OCI-LY3 (cell line): ENCODE data around the gene SSX2IP.
A peak's percentile ranks its signal among the peaks of the same experiment; 100 is the strongest.

Experiments used
- H2AFZ ChIP-seq: fragments of 200-600, 300-600 bp; shearing (Covaris generic); 2 replicates; pipeline ENCODE4 v1.6.0; 2014; ENCODE audit warnings: antibody characterized with exemption, low read depth, low read length
- H3K27ac ChIP-seq: fragments of 200-600, 300-600 bp; sonication (generic); 2 replicates; pipeline ENCODE4 v1.5.1; 2014; ENCODE audit warnings: mild to moderate bottlenecking, low read length, moderate library complexity, mixed read lengths
- H3K27me3 ChIP-seq: fragments of 200-600, 300-600 bp; sonication (generic); 2 replicates; pipeline ENCODE4 v1.6.1; 2014; ENCODE audit warnings: low read depth, low read length, mixed read lengths
- H3K36me3 ChIP-seq: fragments of 200-600, 300-600 bp; sonication (generic); replicated peaks from 2 replicates; pipeline ENCODE3; 2014; ENCODE audit warnings: low read depth, low read length, mixed read lengths
- H3K4me1 ChIP-seq: fragments of 300-600, 200-600 bp; sonication (generic); 2 replicates; pipeline ENCODE4 v1.6.1; 2014; ENCODE audit warnings: low read length, mixed read lengths
- H3K4me2 ChIP-seq: fragments of 200-600, 300-600 bp; sonication (generic); 2 replicates; pipeline ENCODE4 v1.6.1; 2014; ENCODE audit warnings: low read length, mixed read lengths
- H3K4me3 ChIP-seq: fragments of 300-600, 200-600 bp; sonication (generic); 2 replicates; pipeline ENCODE4 v1.5.1; 2014; ENCODE audit warnings: antibody characterized with exemption, mild to moderate bottlenecking, low read length, moderate library complexity
- H3K79me2 ChIP-seq: fragments of 300-600, 200-600 bp; shearing (Covaris generic); 2 replicates; pipeline ENCODE4 v1.6.1; 2014; ENCODE audit warnings: mild to moderate bottlenecking, low read length, mixed read lengths
- H3K9ac ChIP-seq: fragments of 300-600, 200-600 bp; shearing (Covaris generic); 2 replicates; pipeline ENCODE4 v1.6.0; 2014; ENCODE audit warnings: mild to moderate bottlenecking, low read length, moderate library complexity
- H3K9me3 ChIP-seq: fragments of 200-600, 300-600 bp; shearing (Covaris generic); 2 replicates; pipeline ENCODE4 v1.6.1; 2014; ENCODE audit warnings: low read length, mixed read lengths; ENCODE audit not compliant: insufficient read depth
- H4K20me1 ChIP-seq: fragments of 200-600, 300-600 bp; sonication (generic); 2 replicates; pipeline ENCODE4 v1.6.1; 2016; ENCODE audit warnings: low read length, mixed read lengths; ENCODE audit not compliant: insufficient read depth
- EZH2phosphoT487 ChIP-seq: fragments of 200-600 bp; shearing (Covaris generic); IDR thresholded peaks from 2 replicates; pipeline ENCODE4 v1.6.1; 2018; ENCODE audit warnings: antibody characterized with exemption, mixed run types, low read depth
- TF ChIP-seq, protein P1 (sequence below): fragments of 200-600, 300-600 bp; sonication (generic); IDR thresholded peaks from 2 replicates; pipeline ENCODE4 v1.5.1; 2014; ENCODE audit warnings: antibody characterized with exemption, low read length, low read depth

The SSX2IP gene

DNA sequence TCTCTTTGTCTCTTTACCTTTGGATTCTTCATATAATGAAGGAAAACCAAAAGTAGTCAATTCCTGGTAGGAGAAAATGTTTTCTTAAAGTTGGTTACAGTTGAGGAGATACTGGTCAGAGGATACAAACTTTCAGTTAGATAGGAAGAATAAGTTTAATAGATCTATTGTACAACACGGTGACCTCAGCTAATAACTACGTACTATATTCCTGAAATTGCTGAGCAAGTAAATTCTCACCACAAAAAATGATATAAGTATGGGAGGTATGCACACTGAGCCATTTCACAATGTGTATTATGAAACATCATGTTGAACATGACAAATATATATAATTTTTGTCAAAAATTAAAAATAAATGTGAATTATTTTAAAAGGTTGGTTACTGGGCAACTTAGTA is 20.4 kb downstream of the SSX2IP start:
- Histone ChIP-seq H3K4me1 (no peaks in the 10 kb centered on the region), H3K27ac (no peak overlapping the region), H3K4me3 (no peak overlapping the region), H4K20me1 (no peaks in the 10 kb centered on the region), H3K9ac (no peak overlapping the region), H2AFZ (no peak overlapping the region), H3K27me3 (no peaks in the 10 kb centered on the region), H3K36me3 (no peaks in the 10 kb centered on the region), H3K9me3 (no peaks in the 10 kb centered on the region), H3K79me2 (no peaks in the 10 kb centered on the region), H3K4me2 (no peak overlapping the region)
- TF ChIP-seq, protein P1, sequence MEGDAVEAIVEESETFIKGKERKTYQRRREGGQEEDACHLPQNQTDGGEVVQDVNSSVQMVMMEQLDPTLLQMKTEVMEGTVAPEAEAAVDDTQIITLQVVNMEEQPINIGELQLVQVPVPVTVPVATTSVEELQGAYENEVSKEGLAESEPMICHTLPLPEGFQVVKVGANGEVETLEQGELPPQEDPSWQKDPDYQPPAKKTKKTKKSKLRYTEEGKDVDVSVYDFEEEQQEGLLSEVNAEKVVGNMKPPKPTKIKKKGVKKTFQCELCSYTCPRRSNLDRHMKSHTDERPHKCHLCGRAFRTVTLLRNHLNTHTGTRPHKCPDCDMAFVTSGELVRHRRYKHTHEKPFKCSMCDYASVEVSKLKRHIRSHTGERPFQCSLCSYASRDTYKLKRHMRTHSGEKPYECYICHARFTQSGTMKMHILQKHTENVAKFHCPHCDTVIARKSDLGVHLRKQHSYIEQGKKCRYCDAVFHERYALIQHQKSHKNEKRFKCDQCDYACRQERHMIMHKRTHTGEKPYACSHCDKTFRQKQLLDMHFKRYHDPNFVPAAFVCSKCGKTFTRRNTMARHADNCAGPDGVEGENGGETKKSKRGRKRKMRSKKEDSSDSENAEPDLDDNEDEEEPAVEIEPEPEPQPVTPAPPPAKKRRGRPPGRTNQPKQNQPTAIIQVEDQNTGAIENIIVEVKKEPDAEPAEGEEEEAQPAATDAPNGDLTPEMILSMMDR: no peak
- TF ChIP-seq EZH2phosphoT487: no peak

DNA sequence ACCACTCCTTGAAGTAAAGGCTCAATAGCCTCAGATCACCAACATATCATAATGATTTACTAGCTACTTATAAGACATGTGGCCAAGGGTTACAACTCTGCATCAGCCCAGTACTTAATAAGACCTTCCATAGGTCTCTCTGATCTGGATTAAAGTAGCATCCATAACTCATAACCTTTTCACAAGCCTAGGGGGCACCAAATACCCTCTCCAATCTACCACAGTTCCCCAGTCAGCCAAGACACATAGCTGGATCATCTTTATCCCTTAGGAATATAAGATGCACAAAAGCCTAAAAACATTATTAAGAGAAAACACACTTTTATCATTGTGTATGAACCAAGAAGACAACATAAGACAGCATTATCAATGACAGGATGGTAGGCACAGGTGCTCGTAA is 22.1 kb downstream of the SSX2IP start:
- Histone ChIP-seq H3K9ac (no peak overlapping the region), H3K36me3 (no peaks in the 10 kb centered on the region), H2AFZ (no peak overlapping the region), H3K4me1 (no peaks in the 10 kb centered on the region), H3K27me3 (no peaks in the 10 kb centered on the region), H3K79me2 (no peaks in the 10 kb centered on the region), H3K4me2 (no peak overlapping the region), H3K4me3 (no peak overlapping the region), H3K27ac (no peak overlapping the region), H3K9me3 (no peaks in the 10 kb centered on the region), H4K20me1 (no peaks in the 10 kb centered on the region)
- TF ChIP-seq, protein P1: peak; percentile 21; the same call in 1 of the 2 replicates
- TF ChIP-seq EZH2phosphoT487: no peak

DNA sequence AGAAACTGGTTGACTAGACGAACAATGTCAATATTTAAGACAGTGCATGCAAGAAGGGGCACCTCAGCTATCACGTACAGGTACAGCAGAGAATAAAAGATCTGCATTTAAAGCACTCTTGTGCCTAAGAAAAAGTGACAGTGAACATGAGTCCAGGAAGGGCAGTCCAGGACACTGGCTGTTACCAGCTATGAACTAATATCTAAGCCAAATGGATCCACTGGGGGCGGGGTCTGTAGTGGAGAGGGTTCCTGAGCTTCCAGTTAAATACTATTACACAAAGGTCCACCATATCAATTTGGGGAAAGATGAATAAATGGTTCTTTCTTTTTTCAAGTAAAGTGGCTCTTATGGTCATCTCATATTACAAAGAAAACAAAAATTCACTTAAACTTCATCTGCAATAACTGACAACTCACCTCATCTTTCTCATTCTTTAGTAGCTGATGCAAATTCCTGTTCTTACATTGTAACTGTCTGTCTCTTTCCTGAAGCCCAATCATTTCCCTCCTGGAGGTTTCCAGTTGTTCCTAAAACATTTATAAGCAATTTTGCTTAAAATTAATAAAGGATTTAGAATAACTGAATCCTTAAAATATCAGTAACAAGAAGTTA is 24.5 kb downstream of the SSX2IP start:
- Histone ChIP-seq H3K9me3 (no peaks in the 10 kb centered on the region), H3K4me1 (no peaks in the 10 kb centered on the region), H3K79me2 (no peaks in the 10 kb centered on the region), H2AFZ (no peak overlapping the region), H3K27ac (no peak overlapping the region), H3K27me3 (no peaks in the 10 kb centered on the region), H3K4me2 (no peak overlapping the region), H3K36me3 (no peaks in the 10 kb centered on the region), H3K9ac (no peak overlapping the region), H3K4me3 (no peak overlapping the region), H4K20me1 (no peaks in the 10 kb centered on the region)
- TF ChIP-seq EZH2phosphoT487: no peak
- TF ChIP-seq, protein P1: no peak

DNA sequence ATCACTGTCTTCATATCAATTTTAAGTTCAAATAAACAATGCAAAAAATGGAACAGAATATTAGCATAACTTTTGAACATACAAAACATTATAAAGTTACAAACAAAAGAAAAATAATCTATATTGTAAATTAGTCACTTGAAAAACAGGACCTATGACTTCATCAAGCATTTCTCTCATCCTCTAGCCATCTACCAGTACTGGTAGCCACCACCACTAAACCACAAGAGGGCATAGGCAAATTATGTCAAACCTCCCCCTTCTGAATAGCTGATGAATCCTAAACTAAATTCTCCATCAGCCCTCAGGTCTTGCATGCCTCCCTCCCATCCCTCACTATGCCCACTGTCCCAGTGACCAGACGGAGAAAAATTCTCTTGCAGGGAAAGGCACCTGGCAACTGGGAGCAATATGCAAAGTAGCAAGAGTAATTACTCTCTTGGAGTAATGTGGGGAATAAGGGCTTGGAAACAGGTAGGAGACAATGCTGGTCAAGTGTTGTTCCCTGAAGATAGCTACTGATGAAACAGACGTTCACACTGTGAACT is 37.1 kb downstream of the SSX2IP start:
- Histone ChIP-seq H3K79me2 (no peaks in the 10 kb centered on the region), H3K36me3 (peaks cover 3% of the 10 kb centered on the region), H3K4me2 (no peak overlapping the region), H4K20me1 (no peaks in the 10 kb centered on the region), H3K4me3 (no peak overlapping the region), H3K27me3 (no peaks in the 10 kb centered on the region), H3K27ac (no peak overlapping the region), H3K9me3 (no peaks in the 10 kb centered on the region), H3K4me1 (peaks cover 7% of the 10 kb centered on the region; the same call in 1 of the 2 replicates), H2AFZ (no peak overlapping the region), H3K9ac (no peak overlapping the region)
- TF ChIP-seq, protein P1: no peak
- TF ChIP-seq EZH2phosphoT487: no peak
